KMS-11 (cell line): ENCODE results near the gene PSMC5.
A peak's percentile ranks its signal among the peaks of the same experiment; 100 is the strongest.

ENCODE experiments used
- H2AFZ ChIP-seq: fragments of 200-600 bp; sonication (generic); 2 replicates; pipeline ENCODE4 v1.6.1; 2016; ENCODE audit warnings: antibody characterized with exemption, mixed run types, low read depth
- H3K27ac ChIP-seq: fragments of 200-600 bp; sonication (generic); 2 replicates; pipeline ENCODE4 v1.6.1; 2016; ENCODE audit warnings: mild to moderate bottlenecking, mixed run types
- H3K27me3 ChIP-seq: fragments of 200-600 bp; sonication (generic); 2 replicates; pipeline ENCODE4 v1.6.1; 2017; ENCODE audit warnings: mild to moderate bottlenecking, low read depth, mixed run types, moderate library complexity; ENCODE audit not compliant: insufficient read depth
- H3K36me3 ChIP-seq: fragments of 200-600 bp; sonication (generic); 2 replicates; pipeline ENCODE4 v1.6.1; 2017; ENCODE audit warnings: mild to moderate bottlenecking, mixed run types; ENCODE audit not compliant: insufficient read depth
- H3K4me1 ChIP-seq: fragments of 200-600 bp; sonication (generic); 2 replicates; pipeline ENCODE4 v1.6.1; 2016; ENCODE audit warnings: mild to moderate bottlenecking, low read depth, mixed run types; ENCODE audit not compliant: poor library complexity, severe bottlenecking
- H3K4me2 ChIP-seq: fragments of 200-600 bp; sonication (generic); 2 replicates; pipeline ENCODE4 v1.7.0; 2016; ENCODE audit warnings: mild to moderate bottlenecking, mixed run types
- H3K4me3 ChIP-seq: fragments of 200-600 bp; sonication (generic); IDR thresholded peaks from 2 replicates; pipeline ENCODE4 v1.6.1; 2017; ENCODE audit warnings: low read depth, low read length, mixed read lengths; ENCODE audit not compliant: insufficient read depth
- H3K79me2 ChIP-seq: fragments of 200-600 bp; sonication (generic); 2 replicates; pipeline ENCODE4 v1.6.1; 2016; ENCODE audit warnings: low read depth, mixed run types; ENCODE audit not compliant: insufficient read depth
- H3K9ac ChIP-seq: fragments of 200-600 bp; sonication (generic); 2 replicates; pipeline ENCODE4 v1.6.1; 2016; ENCODE audit warnings: mild to moderate bottlenecking, mixed run types
- H4K20me1 ChIP-seq: fragments of 200-600 bp; sonication (generic); 2 replicates; pipeline ENCODE4 v1.6.1; 2016; ENCODE audit warnings: mild to moderate bottlenecking, mixed run types; ENCODE audit not compliant: insufficient read depth
- CTCF ChIP-seq: fragments of 200-600 bp; sonication (generic); conservative IDR thresholded peaks from 2 replicates; pipeline ENCODE4 v1.6.1; 2017; ENCODE audit warnings: low read depth, mild to moderate bottlenecking, antibody characterized with exemption, low read length, moderate library complexity, mixed read lengths

Gene PSMC5

GRCh38 chr17:63827002-63827800 lies at the start of gene PSMC5, which contains the start of gene FTSJ3:
PSMC5 (plus strand) TSS chr17:63827431; CDS start chr17:63827491, 60 bp downstream.
FTSJ3 (minus strand) TSS chr17:63827663; CDS start chr17:63826902, 761 bp downstream.
- H3K27me3 ChIP-seq: no peaks in the 10 kb centered on the region
- H3K4me3 ChIP-seq: no peak within 1 kb of the TSS
- H3K36me3 ChIP-seq: peaks cover 39% of the 10 kb centered on the region; the same call in 1 of the 2 replicates
- peaks cover 30% of the 10 kb centered on the region for H3K4me1 ChIP-seq
- H3K79me2 ChIP-seq: peaks cover 52% of the 10 kb centered on the region
- peak within 1 kb of the TSS; percentile 80 for H3K9ac ChIP-seq
- peak within 1 kb of the TSS; percentile 96 for H3K4me2 ChIP-seq
- peak within 1 kb of the TSS; percentile 90 for H2AFZ ChIP-seq
- H3K27ac ChIP-seq: peak within 1 kb of the TSS; percentile 73
- H4K20me1 ChIP-seq: no peaks in the 10 kb centered on the region
- TF ChIP-seq CTCF: peak; percentile 29; the same call in 1 of the 2 replicates

GRCh38 chr17:63780507-63780906 lies 46.7 kb upstream of the PSMC5 start:
- no peak overlapping the region for H3K4me2 ChIP-seq
- no peak overlapping the region for H3K27ac ChIP-seq

GRCh38 chr17:63780928-63781327 lies 46.3 kb upstream of the PSMC5 start:
- Histone ChIP-seq H3K79me2 (peaks cover 99% of the 10 kb centered on the region), H3K9ac (no peak overlapping the region), H4K20me1 (peaks cover 7% of the 10 kb centered on the region; the same call in 1 of the 2 replicates), H3K4me2 (no peak overlapping the region), H3K4me1 (peaks cover 20% of the 10 kb centered on the region), H3K4me3 (no peak overlapping the region), H3K27ac (no peak overlapping the region), H3K36me3 (no peaks in the 10 kb centered on the region), H3K27me3 (no peaks in the 10 kb centered on the region), H2AFZ (no peak overlapping the region)
- TF ChIP-seq CTCF: no peak

More at GRCh38 chr17:63780507-63780906, 46.7 kb upstream of the PSMC5 start:
- Histone ChIP-seq H3K9ac (no peak overlapping the region), H3K4me3 (no peak overlapping the region), H2AFZ (no peak overlapping the region), H4K20me1 (peaks cover 7% of the 10 kb centered on the region; the same call in 1 of the 2 replicates), H3K36me3 (no peaks in the 10 kb centered on the region), H3K4me1 (peaks cover 24% of the 10 kb centered on the region), H3K27me3 (no peaks in the 10 kb centered on the region), H3K79me2 (peaks cover 99% of the 10 kb centered on the region)
- no peak for TF ChIP-seq CTCF

GRCh38 chr17:63783522-63783921 lies 43.7 kb upstream of the PSMC5 start:
- no peaks in the 10 kb centered on the region for H3K27me3 ChIP-seq
- peaks cover 11% of the 10 kb centered on the region; the same call in 1 of the 2 replicates for H3K36me3 ChIP-seq
- peaks cover 95% of the 10 kb centered on the region for H3K79me2 ChIP-seq
- H4K20me1 ChIP-seq: peaks cover 7% of the 10 kb centered on the region; the same call in 1 of the 2 replicates
- no peak overlapping the region for H3K4me3 ChIP-seq
- no peak overlapping the region for H3K4me2 ChIP-seq
- H2AFZ ChIP-seq: no peak overlapping the region
- no peak overlapping the region for H3K27ac ChIP-seq
- no peak for TF ChIP-seq CTCF
- no peak overlapping the region for H3K9ac ChIP-seq
- peaks cover 17% of the 10 kb centered on the region for H3K4me1 ChIP-seq
